NCI-H526 (cell line): ENCODE data around the gene SIRPG.
"Not testable (repeated sequence)": the region's sequence is repeated elsewhere in the genome, so short reads cannot be mapped to it uniquely, and the experiment has no call there.

Experiments
- DNase-seq, 2 experiments: peaks; one replicate each; lab custom pipeline; 2025; lab: John Stamatoyannopoulos, UW

SIRPG gene

DNA sequence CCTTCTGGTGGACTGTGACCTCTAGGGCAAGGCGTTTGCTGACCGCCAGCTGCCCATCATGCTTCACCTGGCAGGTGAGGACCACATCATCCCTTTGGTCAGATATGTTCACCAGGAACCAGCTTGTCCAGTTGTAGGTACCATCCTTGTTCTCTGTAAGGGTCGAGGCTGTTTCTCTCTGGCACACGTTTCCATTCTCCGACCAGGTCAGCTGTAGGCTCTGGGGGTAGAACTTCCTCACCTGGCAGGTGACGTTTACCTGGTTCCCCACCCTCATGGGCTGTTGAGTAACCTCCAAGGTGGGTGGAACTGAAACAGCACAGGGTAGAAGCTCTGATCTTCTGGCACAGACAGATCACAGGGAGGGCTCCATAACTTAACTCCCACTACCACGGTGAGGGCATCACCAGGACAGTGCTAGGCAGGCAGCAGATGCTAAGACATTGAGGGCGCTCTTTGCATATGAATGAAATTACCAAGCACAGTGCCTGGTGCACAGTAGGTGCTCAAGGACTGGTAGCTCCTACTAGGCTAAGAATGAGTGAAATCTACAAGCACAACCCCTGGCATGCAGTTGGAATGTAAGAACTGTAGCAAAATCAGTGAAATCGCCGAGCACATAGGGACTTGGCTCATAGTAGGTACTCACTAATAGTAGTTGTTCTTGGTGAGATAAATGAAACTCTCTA lies 22.1 kb downstream of the SIRPG start:
- no peak for DNase-seq

DNA sequence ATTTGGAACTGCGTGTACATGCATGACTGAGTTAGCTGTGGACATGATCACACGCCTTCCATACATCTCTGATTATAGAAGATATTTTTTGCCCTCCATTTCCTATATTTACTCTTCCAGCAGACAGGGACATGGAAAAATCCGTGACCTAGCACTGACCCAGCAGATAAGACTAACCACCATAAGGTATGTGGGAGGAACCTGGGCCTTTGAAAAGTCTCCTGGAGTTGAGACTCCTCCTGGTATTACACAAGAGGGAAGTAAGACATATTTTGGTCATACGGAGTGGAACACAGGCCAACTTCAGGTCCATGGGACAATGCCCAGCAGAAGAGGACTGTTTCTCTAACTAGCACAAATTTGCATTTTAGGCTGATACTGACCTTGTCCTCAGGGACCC lies 24.0 kb downstream of the SIRPG start:
- DNase-seq = no peak

DNA sequence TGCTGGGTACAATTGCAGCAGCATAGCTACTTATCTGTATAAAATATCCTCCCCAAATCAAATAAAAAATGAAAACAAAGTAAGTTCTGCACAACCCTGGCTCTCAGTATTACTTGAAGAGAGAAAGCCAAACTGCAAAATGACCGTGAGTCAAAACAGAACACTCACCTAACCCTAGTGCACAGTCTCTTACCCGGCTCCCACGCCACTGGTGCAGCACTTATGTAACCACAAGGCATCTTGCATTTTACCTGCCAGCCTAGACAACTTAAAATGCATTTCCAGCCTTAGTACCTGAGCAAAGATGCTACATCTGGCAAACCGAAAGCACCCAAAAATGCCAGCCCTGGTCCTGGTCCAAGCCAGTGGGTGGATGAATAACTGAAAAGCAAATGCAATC lies 25.4 kb downstream of the SIRPG start:
- DNase-seq = no peak

DNA sequence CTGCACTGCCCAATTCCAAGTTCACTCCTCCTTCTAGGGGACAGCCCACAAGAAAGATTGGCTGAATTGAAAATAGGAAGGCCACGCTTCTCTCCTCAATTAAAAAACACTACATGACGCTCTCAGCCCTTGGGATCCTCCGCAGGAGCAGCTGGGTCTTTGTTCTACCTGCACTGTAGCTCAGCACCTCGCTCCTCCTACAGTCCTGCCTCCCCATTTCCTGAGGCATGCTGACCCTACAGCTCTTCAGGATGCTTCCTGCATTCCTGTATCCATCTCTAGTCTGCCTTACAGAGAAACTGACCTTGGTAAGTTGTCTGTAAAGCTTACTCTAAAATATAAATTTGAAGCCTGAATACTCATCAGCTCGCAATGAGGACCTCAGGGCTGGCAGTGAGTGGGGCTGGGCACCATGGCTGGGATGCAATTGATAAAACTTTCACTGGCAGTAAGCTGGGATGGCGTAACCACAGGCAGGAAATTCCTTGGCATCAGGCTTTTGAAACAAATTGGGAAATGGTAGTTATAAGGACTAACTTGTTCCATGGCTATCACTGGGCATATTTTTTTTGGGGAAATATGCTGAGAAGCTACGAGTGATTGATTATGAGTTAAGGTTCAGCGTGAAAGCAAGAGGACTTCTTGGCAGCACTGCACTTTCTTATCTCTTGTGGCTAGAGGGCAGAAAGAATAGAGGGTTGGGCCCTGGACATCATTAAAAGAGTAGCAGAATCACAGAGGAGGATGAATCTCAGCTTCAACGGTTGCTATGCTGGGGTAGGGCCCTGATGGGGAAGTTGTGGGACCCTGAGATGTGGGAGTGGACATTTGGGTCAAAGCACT lies 26.0 kb downstream of the SIRPG start:
- no peak for DNase-seq

DNA sequence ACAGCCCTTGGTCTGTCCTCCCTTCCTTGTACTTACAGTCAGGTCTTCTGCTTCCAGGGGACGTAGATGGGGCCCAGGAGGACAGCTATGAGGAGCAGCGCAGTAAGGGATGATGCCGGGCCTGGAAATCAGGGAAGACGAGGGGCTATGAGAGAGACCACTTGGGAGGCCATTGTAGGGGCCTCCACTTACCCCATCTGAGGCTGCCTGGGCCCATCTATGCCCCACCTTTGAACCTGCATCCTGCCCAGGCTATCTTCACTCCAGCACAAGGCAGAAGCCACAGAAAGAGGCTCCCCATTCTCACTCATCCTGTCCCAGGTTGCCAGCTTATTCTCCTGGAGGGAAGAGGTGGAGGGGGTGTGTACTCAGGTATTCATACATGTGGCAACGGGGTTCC lies 27.4 kb downstream of the SIRPG start:
- no peak for DNase-seq

DNA sequence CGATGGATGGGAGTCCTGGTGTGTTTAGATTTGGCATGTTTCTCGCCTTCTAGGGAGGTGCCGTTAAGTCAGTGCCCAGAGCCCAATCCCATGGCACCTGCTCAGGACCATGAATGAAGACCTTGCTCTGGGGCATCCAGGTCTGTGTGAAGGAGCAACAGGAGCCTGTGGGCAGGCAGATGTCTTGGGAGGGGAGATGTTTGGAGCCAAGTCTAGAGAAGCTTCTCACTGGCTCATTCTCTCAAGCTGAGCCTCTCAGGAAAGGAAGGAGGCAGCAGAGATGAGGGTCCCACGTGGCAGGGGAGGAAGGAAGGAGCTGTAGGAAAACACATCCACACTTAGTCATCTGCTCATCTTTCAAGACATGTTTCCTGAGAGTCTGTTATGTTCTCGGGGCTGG lies 28.3 kb downstream of the SIRPG start:
- DNase-seq = no peak

DNA sequence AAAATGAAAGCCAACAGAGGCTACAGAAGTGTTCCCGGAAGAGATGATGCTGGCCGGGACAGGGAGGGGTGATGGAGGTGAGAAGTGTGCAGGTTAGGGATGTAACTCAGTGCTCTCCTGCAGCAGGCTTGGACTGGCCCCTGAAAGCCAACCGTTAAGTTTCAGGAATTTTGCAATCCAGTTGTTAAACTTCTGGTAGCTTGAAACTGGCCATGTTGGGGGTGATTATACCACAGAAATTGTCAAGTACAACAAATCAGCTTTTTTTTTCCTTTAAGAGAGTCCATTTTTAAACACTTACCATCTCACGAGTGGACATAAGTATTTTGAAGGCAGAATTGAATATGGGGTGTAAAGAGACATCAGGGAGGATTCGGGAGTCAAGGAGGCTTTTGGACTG lies 29.0 kb downstream of the SIRPG start:
- DNase-seq = no peak

DNA sequence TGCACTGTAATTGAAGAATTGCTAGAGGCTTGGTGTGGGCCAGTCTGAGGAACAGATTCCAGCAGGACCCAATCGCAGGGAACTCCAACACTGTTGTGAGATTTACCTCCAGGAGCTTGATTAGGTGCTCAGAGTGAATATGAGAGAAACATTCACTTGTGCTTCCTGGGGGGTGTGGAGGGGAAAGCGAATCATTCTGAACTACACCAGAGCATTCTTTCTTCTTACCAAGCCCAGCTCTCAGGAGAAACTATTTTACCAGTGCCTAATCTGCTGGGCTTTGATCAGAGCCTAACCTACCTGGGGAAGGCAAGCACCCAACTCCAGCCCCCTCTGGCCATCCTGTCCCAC lies 30.4 kb downstream of the SIRPG start:
- DNase-seq = no peak

DNA sequence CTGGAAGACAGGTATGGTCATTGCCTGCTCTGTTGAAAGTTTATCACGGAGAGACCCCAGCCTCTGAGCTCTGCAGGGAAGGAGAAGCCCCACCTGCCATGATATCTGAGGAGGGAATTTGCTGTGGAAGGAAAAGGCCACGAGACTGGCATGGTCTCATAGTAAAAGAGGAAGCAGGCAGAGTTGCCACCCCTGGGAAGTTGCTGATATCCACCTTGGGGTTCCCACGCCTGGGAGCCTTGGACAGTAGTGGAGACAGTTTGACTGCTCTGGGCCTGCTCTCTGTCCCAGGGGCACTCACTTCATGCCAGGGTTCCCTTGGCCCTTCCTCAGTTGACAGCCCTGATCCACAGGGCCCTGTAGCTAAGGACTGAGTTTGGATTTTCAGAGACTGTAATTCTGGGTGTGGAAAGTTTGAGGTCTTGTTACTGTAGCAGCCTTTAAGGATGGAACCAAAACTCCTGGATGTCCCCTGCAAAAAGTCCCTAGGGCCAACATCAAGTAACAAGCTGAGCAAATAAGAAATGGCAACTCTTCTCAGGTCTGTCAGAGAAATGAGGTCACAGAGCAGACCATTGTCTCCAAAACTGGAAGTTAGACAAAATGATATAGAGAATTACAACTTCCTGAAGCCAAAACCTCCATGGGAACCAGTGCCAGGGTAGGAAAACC lies 30.9 kb downstream of the SIRPG start:
- DNase-seq = no peak

DNA sequence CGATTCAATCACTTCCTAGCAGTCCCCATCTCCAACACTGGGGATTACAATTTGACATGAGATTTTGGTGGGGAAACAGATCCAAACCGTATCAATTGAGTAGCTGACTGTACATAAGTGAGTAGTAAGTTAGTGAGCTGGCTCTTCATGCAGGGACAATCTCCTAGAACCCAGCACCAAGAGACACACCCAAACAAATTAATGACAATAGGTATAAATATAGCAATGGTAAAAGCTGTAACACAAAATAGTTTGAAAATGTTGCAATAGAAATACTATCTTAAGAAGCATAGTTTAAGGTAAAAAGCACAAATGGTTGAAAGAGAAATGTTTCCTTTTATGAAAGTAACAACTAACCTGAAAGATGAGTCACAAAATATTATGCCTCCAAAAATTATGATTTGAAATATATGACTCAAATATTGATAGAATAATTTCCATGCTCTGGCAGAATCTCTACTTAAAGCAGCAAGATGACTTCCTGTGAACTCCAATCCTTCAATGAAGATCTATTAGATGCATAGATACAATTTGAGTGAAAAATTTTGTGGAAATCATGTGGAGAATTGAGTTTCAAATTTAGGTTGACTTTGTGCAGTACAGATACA lies 32.4 kb downstream of the SIRPG start:
- no peak for DNase-seq

DNA sequence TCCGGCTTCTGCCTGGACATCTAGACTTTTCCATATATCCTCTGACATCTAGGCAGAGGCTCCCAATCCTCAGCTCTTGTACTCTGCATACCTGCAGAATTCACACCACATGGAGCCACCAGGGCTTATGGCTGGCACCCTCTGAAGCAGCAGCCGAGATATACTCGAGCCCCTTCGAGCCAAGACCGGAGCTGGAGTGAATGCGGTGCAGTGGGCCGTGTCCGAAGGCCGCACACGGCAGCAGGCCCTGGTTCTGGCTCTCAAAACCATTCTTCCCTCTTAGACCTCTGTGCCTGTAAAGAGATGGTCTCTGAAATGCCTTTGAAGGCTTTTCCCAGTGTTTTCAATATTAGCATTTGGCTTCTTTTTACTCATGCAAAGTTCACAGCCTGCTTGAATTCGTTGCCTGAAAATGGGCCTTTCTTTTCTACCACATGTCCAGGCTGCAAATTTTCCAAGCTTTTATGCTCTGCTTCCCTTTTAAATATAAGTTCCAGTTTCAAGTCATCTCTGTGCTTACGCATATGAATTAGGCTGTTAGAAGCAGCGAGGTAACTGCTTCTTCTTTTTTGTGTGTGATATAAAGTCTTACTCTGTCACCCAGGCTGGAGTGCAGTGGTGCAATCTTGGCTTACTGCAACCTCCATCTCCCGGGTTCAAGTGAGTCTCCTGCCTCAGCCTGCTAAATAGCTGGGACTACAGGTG lies 33.9 kb downstream of the SIRPG start:
- no peak for DNase-seq

DNA sequence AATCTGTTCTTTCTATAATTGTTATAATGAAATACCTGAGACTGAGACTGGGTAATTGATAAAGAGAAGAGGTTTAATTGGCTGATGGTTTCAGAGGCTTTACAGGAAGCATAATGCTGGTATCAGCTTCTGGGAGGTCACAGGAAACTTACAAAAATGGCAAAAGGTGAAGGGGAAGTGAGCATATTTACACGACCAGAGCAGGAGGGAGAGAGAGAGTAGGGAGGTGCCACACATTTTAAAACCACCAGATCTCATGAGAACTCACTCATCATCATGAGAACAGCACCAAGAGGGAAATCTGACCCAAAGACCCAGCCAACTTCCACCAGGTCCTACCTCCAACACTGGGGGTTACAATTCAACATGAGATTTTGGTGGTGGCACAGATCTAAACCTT lies 35.1 kb downstream of the SIRPG start:
- no peak for DNase-seq

DNA sequence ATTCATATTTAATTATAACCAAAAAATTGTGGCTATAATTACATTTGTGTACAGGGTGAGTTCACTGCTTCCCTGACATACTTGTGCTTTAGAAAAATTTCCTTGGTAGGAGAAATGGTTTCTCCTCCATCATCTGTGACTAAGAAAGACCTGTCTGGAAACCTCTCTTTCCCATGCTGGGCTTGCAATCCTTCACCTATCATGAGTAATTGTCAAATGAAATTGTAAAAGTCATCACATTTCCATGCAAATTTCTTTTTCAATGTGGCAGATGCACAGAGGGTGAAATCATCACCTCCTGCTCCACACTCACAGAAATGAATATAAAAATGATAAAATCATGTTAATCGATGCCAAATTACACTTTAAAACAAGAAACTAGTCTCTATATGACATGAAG lies 36.3 kb downstream of the SIRPG start:
- DNase-seq = no peak

DNA sequence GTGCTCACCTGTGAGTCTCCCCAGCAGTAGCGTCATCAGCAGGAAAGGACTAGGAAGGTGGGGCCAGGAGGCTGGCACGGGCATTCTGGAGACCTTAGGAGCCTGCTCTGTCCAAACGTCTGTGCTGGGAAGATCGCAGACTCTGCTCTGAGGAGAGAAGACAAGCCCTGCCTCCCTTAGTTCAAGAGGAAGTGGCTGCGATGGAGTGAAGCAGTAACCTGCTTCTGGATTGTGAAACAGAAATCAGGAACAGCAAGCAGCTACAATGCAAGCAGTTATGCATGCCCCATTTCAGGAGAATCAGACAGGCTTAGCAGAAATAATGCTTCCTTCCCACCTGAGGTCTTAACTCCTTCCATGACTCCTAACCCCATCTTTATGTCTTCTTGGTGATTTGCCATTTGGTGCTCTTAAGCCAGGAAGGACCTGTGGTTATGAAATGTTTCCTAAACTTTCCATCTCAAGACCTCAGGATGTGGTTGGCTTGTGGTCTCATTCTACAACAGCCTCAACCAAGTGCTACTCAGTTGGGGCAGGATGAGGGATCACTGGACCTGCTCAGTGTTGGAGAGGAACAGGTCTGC lies 37.6 kb downstream of the SIRPG start, which contains the start of gene SIRPB1:
Gene SIRPB1, minus strand, starts transcription at position 149 of the 584 bp plus-strand sequence. Its CDS starts 65 bp downstream, at position 84.
- DNase-seq = no peak

DNA sequence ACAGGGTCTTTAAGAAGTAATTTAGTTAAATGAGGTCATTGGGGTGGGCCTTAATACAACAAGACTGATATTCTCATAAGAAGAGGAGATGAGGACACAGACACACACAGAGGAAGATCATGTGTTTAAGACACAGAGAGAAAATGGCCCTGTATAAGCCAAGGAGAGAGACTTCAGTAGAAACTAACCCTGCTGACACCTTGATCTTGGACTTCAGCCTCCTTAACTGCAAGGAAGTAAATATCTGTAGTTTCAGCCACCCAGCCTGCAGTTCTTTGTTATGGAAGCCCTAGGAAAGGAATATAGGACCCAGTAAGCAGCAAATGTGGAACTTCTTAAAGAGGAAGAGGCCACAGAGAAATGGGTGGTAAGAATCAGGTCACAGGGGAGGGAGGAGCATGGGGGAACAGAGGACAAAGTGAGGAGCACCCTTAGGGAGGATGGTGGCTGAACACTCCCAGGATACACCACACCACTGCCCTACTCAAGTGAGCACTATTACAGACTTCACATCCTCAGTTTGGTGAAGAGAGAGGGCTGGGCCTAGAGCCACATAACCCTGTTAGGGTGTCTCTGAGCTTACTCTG lies 38.5 kb downstream of the SIRPG start:
- no peak for DNase-seq

DNA sequence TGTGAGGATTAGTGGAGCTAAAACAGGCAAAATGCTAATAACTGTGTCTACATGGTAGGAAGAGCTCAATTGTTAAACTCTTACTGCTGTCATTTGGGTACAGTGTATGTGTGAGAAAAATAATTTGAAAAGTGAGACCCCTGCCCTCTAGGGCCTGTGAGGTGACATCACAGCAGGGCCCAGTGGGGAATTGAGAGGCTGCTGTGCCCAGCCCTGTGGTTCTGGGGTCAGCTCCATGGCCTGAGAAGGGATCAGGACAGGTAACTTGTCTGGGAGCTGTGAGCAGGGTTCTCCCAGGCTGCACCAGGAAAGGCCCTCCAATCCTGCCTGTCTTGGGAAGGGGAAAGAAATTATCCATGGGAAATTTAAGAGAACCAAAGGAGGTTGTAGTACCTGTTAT lies 39.1 kb downstream of the SIRPG start:
- no peak for DNase-seq

DNA sequence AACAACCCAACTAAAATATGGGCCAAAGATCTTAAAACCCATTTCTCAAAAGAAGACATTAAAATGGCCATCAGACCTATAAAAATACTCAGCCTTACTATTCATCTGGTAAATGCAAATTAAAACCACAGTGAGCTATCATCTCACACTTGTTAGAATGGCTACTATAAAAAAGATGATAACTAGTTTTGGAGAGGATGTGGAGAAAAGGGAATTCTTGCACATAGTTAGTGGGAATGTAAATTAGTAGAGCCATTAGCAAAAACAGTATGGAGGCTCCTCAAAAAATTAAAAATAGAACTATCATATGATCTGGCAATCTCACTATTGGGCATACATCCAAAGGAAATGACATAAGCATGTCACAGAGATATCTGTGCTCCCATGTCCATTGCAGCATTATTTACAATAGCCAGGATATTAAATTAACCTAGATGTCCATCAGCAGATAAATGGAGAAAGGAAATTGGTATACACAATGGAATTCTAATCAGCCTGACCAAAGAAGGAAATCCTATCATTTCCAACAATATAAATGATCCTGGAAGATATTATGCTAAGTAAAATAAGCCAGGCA lies 40.6 kb downstream of the SIRPG start:
- DNase-seq = no peak

DNA sequence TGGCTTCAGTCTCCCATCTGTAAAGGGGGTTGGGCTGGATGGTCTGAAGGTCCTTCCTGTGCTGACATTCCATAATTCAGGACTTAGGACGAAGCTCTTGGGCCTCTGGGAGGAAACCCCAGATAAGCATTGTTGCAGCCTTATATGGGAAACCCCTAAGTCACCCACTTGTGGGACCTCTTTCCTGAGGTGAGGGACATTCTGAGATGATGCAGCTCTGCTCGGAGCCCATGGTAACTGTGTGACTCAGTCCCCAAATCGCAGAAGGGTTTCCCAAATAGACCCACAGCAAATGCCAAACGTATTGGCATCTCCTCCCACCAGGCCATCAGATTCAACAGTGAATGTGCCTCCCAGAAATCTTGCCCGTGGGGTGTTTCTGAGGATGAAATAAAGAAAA lies 47.2 kb downstream of the SIRPG start:
- not testable (repeated sequence) for DNase-seq

DNA sequence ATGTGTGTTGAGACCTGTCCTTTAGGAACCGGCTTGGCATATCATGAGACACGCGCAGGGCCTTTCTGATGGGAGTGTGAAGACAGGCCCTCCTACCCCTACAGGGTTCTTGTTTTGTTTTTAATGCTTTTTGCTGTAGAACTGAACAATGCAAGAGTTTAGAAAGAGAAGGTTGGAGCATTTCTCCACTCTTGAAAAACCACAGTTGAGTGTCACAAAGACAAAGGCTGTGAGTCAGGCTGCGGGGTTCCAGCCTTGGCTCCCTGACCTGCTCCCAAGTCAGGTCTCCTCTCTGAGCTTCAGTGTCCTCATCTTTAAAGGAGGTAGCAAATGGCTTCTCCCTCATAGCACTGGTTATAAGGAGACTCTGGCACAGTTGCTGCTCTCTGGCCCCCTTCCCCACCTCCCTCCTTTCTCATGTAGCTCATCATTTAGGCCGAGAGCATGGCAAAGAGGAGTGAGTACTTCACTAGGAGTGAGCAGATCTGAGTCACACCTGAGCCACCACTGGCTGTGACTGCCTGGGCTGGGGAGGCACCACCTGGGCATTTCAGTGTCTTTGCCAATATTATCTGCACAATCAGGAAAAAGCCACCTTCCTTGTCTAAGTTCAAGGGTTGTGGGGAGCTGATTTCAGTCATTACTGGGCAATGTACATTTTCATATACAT lies 48.8 kb downstream of the SIRPG start:
- DNase-seq = not testable (repeated sequence)

DNA sequence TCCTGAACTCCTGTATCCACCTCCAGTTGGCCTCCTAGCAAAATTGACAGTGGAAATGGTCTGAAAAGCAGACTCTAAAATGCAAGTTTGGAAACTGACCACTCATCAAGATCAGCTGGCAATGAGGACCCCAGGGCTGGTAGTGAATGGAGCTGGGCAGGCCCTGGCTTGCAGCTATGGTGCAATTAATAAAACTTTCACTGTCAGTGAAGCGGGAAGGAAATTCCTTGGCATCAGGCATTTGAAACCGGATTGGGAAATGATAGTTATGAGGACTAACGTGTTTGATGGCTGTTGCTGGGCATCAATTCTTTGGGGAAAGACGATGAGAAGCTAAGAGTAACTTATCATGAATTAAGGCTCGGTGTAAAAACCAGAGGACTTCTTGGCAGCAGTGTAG lies 56.8 kb downstream of the SIRPG start:
- no peak for DNase-seq
